Nucleus accumbens (tissue), 56 donors: ENCODE results near the gene MAPK12.

Experiments used
- DNase-seq, 56 donors: peaks; one replicate each; lab custom pipeline; 2025; lab: John Stamatoyannopoulos, UW

Gene MAPK12

GRCh38 chr22:50270666-50271394 lies 9.3 kb upstream of the MAPK12 start:
- peak in 3 of 56 donors; percentile 28 to 35 (median 34) for DNase-seq

DNA sequence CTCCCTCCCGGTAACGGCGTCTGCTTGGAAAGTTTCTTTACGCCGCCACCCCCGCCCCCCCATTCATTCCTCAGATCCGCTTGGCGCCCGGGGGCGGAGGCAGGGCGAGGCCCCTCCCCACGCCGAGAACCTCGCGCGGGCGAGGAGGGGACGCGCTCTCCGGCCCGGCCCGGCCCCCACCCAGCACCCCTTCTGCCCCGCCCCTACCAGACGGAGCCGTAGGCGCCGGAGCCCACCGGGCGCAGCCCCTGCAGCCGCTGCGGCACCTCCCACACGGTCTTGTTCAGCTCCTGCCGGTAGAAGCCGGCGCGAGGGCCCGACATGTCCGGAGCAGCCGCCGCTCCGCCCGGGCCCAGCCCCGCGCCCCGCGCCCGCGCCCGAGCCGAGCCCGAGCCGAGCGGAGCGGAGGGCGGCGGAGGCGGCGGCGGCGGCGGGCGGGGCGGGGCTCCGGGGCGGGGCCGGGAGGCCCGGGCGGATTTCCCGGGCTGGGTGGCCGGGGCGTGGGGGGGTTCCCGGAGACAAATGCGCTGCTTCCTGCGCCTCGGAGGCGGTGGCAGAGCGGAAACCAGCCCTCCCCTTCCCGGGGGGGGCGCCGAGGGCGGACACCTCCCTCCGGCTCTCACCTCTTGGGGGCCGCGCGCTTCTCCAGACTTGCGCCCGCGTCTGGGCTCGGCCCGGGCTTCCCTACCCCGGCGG lies 8.6 kb upstream of the MAPK12 start, which contains the start of gene MAPK11:
Gene MAPK11 (minus strand): TSS at position 411 of the 696 bp plus-strand sequence. CDS start 88 bp downstream, at position 323.
- peak in 29 of 56 donors; percentile 17 to 70 (median 47) for DNase-seq

GRCh38 chr22:50269573-50269969 lies 8.1 kb upstream of the MAPK12 start:
- no peak for DNase-seq

GRCh38 chr22:50268655-50269113 lies 7.2 kb upstream of the MAPK12 start:
- DNase-seq: peak in 17 of 56 donors; percentile 14 to 59 (median 25)

- peak in 32 of 56 donors; percentile 13 to 84 (median 49) for DNase-seq
Measured at GRCh38 chr22:50267591-50268390, 6.3 kb upstream of the MAPK12 start.

DNA sequence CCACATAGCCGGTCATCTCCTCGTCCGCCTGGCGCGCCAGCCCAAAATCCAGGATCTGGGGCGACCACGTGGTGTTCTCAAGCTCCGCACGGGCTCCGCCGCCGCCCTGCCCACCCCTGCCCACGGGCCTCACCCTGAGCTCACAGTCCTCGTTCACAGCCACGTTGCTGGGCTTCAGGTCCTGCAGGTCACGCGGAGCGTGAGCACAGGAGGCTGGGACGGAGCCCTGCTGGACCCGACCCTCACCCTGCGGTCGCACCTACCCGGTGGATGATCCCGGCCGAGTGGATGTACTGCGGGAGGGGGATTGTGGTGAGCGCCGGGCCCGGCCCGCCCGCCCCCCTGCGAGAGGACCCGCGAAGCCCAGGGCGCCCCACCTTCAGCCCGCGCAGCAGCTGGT lies 5.5 kb upstream of the MAPK12 start:
- DNase-seq: no peak

DNA sequence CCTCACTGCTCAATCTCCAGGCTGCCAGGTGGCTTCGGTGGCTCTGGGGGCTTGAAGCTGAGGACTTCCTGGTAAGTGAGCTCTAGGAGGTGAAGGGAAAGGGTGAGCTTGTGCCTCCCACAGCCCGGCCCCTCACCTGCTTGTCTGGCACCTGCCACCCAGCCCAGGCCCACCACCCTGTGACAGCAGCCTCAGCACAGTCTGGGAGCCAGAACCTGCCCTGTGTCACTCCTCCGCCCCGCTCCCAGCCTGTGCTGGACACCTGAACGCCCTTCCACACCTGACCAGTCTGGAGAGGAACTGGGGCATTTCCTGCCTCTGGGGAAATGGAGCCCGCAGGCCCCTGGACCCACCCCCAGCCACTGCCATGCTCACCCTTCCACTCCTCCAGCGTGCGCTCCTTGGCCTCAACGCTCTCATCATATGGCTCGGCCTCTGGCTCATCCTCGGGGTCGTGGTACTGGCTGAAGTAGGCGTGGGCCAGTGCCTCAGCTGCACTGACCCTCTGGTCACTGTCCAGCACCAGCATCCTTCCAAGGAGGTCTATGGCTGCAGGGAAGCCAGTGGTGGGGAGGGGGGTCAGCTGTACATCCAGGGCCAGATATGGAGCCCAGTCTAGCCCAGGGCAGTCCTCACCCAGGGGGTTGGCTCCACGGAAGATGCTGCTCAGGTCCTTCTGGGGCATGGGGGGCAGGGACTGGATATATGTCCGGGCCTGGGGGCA lies 3.6 kb upstream of the MAPK12 start:
- no peak for DNase-seq

GRCh38 chr22:50264104-50264745 lies 2.7 kb upstream of the MAPK12 start:
- peak in 21 of 56 donors; percentile 10 to 70 (median 50) for DNase-seq

GRCh38 chr22:50262973-50263617 lies 1.6 kb upstream of the MAPK12 start:
- no peak for DNase-seq

DNA sequence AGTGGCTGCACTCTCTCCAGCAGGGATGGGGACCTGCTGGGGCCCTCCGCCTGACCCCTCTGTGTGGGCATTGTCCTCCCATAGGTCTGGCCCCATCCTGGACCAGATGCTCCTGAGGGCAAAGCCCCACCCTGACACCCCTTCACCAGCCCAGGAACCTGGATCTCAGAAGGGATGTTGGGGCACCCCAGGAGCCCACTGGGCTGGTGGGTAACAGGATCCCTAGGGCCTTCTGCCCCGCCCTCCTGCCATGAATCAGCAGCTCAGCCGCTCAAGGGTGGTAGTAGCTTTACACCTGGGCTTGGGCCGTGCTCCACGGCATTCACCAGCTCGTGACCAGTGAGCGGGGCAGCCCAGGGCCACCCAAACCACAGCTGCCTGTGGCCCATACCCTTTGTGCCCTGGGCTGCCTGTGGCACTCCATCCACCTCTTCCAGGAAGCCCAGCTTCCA lies 1.0 kb upstream of the MAPK12 start:
- DNase-seq: no peak

GRCh38 chr22:50260801-50261614 lies 475 bp downstream of the MAPK12 start:
- peak in 30 of 56 donors; percentile 15 to 75 (median 46) for DNase-seq

GRCh38 chr22:50260434-50260800 lies 1.1 kb downstream of the MAPK12 start:
- DNase-seq: peak in 1 of 56 donors; percentile 8

GRCh38 chr22:50259302-50259701 lies 2.2 kb downstream of the MAPK12 start:
- peak in 1 of 56 donors; percentile 44 for DNase-seq

GRCh38 chr22:50258361-50259292 lies 2.9 kb downstream of the MAPK12 start:
- DNase-seq: no peak

DNA sequence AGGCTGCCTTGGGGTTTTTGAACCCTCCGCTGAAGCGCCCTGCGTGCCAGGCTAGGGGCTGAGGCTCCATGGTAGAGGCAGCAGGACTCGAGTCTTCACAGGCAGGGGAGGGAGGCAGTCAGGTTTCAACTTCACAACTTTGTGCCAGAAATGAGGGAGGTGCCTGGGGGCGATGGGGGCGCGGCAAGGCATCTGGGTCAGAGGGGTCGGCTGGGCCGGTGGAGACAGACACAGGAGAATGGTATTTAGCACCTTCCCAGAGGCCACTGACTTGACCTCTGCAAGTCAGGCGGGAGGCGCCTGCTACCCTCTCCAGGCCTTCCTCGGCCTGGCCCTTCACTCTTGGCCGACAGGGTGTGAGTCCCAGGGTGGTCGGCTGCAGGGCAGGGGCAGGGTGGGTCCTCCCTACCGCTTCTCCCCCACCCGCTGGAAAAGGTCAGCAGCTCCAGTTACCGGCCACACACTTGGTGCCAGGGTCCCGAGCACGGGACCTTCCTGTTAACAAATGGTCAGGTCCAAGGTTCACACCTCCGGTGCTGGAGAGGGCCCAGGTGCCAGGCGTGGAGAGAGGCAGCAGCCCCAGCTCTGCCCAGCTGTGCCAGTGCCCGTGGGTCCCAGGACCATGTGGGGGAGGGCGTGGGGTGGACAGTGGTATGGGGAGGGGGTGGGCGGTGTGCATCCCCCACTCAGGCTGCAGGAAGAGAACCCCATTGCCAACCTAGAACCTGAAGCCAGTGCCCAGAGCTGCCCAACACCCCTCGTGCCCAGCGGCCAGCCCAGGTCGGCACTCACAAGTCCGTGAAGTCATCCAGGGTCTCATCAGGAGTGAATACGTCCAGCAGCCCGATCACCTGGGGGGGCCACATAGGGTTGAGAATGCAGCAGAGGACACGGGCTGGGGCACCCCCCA lies 3.8 kb downstream of the MAPK12 start:
- no peak for DNase-seq

- DNase-seq: no peak
Measured at GRCh38 chr22:50257041-50257440, 4.4 kb downstream of the MAPK12 start.
